ENCODE data around the gene PTCRA.
"Not testable (repeated sequence)": the region's sequence is repeated elsewhere in the genome, so short reads cannot be mapped to it uniquely, and the experiment has no call there.

Gene PTCRA

DNA sequence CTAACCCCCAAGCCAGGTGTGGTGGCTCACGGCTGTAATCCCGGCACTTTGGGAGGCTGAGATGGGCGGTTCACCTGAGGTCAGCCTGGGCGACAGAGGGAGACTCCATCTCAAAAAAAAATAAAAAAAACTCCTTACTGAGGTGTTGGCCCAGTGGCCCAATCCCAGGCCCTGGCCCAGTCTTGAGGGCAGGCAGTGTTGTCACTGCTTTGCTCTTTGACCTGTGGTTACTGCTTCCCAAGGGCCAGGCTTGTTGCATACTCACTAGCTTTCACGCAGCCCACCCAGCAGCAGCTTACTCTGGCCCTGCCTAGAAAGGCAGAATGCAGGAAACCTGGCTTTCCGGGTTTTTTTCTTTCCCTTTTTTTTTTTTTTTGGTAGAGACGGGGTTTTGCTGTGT is 26.6 kb downstream of the PTCRA start:
- no peak for DNase-seq

DNA sequence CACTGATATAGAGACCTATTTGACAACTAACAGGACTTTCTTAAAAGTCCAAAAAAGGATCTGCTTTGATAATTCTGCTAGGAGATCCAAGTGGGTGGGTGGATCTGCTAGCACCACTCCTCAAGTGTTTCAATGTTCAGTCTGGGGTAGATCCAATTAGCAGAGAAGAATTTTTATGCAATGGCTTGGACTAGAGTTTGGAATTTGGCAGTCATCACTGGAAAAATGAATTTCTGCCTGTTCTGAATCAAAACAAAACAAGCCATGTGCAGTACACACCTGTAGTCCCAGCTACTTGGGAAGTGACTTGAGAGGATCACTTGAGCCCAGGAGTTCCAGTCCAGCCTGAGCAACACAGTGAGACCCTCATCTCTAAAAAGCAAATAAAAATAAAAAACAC is 32.1 kb downstream of the PTCRA start:
- DNase-seq: no peak

DNA sequence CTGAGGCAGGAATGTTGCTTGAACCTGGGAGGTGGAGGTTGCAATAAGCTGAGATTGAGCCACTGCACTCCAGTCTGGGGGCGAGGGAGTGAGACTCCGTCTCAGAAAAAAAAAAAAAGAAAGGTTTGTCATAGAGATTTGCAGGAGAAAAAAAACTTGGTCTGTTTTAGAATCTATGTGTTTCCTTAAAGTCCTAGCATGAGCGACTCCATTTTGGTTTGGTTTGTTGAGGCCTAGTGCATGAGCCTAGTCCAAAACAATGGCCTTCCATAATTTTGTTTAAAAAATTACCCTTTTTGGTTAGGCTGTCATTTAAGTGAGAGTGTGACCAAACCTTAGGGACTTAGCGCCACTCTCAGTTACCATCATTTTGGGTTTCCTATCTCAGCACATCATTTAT is 36.5 kb downstream of the PTCRA start:
- DNase-seq: no peak

DNA sequence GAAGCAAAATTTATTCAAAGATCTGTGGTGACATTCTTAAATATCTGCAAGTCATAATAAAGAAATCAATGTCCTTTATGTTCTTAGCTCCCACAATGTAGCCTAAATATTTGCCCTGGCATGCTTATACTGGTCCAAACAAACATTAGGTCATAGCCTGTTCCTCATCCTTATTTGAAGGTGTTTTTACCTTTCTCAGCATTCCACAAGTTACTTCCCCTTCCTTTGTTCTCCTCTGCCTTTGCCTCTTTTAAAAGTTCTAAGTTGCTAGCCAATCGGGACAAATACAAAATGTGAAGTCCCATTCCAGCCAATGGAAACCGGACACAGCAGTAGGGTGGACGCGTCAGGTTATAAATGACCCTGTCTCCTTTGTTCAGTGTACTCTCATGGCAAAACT is 38.6 kb downstream of the PTCRA start:
- not testable (repeated sequence) for DNase-seq

DNA sequence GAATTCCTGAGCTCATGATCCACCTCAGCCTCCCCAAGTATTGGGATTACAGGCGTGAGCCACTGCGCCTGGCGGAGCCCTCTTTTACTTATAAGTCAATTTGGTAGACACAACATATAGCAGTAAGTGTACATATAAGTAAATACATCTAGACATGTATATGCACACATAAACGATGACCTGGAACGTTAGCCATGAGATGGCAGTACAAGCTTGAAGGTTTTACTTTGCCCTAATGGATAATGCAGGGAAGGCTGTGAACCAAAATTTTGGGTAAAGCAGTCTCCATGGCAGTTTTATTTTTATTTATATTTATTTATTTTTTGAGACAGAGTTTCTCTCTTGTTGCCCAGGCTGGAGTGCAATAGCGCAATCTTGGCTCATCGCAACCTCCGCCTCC is 42.3 kb downstream of the PTCRA start:
- no peak for DNase-seq

DNA sequence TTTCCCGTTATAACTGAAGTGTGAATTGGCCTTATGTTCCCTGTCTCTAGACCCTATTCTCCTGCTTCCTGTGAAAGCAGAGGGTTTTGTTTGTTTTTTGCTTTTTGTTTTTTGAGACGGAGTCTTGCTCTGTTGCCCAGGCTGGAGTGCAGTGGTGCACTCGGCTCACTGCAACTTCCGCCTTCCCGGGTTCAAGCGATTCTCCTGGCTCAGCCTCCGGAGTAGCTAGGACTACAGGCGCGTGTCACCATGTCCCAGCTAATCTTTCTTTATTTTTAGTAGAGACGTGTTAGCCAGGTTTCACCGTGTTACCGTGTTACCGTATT is 44.0 kb downstream of the PTCRA start:
- DNase-seq: no peak

DNA sequence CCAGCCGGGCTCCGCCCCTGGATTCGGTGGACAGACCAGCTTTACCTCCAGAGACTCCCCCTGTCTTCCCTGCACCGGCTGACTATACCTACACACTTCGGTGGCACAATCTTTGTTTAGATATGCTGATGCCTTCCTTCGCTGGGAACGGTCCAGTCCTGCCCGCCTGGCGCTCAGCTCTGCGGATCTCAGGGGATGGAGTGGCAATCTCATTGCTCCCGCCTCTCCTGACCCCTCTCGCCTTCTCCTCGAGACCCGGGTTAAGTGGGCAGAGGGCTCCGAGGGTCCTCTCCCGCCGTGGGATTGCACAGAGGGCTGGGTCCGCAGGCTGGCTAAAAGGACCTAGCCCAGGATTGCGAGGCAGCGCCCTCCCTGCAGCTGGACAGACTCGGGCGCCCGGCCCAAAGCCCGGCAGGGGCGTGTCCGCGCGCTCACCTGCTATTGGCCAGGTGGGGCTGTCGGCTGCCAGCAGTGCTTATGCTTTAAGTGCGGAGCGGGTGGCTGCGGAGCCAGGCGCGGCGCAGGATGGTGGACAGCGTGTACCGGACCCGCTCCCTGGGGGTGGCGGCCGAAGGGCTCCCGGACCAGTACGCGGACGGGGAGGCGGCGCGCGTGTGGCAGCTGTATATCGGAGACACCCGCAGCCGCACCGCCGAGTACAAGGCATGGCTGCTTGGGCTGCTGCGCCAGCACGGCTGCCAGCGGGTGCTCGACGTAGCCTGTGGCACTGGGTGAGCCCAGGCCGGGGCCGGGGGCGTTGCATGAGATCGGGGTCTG is 44.6 kb downstream of the PTCRA start, which contains the start of gene GNMT:
Gene GNMT (plus strand): TSS at position 512 of the 777 bp plus-strand sequence. CDS start 14 bp downstream, at position 526.
- DNase-seq: no peak

DNA sequence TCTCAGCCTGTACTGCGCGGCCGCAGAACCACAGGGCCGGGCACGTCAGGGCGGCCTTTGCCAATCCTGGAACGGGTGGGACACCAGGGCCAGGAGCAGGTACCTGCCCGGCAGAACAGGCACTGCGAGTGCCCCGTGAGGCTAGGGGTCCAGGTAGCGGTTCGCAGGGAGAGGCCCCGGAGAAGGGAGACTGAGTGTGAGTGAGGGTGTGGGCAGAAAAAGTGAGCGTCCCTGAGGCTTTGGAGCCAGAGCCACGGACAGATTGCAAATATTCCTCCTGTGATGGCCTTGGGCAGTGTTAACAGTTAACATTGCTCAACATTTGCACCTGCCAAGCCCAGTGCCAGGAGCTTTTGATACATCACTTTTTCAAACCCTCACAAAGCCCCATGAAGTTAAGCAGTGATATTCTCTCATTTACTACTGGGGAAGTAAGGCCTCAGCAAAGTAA is 45.2 kb downstream of the PTCRA start:
- no peak for DNase-seq

DNA sequence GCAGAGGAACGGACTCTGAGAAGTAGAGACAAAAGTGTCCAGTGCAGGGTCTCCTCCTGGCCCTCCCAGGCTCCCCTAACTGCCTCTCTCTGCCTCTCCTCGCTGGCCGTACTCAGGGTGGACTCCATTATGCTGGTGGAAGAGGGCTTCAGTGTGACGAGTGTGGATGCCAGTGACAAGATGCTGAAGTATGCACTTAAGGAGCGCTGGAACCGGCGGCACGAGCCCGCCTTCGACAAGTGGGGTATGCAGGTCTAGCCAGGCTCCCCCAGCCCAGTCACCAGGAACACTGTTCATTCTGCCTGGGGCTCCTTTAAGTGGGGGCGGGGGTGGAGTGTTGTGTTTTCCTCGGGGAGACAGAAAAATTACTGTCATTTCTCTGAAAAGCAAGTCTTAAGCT is 46.2 kb downstream of the PTCRA start:
- no peak for DNase-seq

DNA sequence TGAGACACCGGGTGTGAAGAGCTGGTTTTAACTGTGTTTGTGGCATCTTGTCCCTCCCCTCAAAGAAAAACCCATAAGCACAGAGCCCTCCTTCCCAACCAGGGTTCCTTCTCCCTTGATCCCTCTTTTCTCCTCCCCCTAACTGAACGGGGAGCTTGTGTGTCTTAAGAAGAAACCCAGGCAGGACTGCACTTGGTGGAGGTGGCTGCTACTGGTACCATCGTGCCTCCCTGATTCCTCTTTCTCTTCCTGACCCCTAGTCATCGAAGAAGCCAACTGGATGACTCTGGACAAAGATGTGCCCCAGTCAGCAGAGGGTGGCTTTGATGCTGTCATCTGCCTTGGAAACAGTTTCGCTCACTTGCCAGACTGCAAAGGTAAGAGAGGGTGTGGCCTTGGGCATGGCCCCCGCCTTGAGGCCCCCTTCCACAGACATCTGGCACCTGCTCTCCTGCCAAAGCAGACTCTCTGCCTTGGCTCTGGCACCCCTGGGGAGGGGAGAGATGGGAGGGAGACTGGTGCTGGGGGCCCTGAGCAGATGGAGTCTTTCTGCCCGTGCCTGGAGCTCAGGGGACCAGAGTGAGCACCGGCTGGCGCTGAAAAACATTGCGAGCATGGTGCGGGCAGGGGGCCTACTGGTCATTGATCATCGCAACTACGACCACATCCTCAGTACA is 46.8 kb downstream of the PTCRA start:
- DNase-seq: no peak

DNA sequence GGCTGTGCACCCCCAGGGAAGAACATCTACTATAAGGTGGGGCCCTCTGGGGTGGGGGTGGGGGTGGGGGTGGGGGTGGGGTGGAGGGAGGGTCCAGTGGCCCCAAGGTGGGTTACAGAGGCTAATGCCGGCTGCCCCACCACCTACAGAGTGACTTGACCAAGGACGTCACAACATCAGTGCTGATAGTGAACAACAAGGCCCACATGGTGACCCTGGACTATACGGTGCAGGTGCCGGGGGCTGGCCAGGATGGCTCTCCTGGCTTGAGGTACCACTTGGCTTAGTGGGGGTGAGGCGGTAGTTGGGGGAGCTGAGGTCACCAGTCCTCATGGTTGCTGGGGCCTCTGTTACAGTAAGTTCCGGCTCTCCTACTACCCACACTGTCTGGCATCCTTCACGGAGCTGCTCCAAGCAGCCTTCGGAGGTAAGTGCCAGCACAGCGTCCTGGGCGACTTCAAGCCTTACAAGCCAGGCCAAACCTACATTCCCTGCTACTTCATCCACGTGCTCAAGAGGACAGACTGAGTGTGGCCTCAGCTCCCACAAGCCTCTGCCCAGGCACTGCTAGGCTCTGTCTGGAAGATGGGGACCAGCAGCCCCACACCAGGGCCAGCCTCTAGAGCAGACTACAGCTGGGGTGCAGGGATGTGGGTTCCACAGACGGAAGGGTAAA is 47.5 kb downstream of the PTCRA start:
- DNase-seq: no peak

DNA sequence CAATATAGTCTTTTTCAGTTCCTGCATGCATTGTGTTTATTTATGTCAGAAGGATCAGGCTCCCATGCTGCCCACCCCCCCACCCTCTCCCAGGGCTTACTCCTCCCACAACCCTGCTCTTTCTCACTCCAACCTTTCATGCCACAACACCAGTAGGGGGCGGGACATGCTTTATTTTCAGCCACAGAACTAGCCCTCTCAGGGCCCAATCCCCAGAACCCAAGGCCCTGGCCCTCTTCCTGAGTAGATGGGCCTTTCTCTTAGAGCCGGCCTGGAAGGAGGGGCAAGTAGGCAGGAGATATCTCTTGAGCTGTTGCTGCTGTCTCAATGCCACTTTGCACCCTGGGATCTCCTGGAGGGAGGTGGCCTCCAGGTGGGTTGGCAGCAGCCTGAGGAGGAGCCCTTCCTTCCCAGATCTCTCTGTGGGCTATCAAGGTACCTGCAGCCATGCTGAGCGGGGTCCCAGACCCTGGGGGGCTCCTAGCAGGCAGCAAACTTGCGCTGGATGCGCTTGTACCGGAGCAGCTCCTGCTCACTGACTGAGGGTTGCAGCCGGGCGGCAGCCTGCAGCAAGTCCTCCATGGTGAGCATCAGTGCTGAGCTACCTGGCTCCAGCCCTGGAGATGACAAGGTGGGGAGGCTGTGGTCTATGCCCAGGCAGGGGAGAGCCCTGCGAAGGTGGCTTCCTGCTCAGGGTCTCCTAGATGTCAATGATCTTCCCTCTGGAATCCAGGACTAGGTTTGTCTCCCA is 48.2 kb downstream of the PTCRA start:
- peak; percentile 28 for DNase-seq

DNA sequence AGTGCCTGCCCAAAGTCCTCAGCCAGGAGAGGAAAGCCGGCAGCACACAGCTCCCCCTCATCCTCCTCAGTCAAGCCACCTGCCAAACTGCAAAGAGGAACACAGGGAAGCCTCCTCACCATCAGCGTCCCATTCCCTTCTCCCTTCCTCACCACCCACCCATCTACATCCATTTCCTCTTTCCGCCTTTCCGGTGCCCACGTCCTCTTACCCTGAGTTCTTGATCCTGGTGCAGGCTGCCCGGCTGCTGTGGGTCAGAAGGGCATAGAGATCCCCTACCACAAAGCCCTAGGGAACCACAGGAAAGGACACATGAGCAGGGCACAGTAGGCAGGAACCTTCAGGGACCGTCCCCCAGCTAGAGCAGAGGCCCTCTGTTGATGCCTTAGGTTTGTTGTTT is 50.7 kb downstream of the PTCRA start:
- DNase-seq: no peak

DNA sequence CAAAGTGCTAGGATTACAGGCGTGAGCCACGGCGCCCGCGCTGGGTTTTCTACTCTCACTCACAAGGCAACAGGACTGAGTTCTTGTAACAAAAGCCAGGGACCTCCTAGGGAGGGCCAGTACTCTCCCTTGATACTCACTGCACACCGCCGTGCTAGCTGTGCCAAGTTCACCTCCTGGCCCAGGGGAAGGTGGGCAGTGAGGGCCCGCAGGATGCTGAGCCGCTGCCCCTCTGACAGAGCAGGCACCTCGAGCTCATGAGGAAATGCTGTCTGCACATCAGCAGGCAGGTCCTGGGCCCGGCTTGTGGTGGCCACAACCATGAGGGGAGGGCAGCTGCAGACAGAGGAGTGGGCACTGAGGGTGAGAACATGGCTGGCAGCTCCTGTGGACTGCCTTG is 51.4 kb downstream of the PTCRA start:
- DNase-seq: no peak

DNA sequence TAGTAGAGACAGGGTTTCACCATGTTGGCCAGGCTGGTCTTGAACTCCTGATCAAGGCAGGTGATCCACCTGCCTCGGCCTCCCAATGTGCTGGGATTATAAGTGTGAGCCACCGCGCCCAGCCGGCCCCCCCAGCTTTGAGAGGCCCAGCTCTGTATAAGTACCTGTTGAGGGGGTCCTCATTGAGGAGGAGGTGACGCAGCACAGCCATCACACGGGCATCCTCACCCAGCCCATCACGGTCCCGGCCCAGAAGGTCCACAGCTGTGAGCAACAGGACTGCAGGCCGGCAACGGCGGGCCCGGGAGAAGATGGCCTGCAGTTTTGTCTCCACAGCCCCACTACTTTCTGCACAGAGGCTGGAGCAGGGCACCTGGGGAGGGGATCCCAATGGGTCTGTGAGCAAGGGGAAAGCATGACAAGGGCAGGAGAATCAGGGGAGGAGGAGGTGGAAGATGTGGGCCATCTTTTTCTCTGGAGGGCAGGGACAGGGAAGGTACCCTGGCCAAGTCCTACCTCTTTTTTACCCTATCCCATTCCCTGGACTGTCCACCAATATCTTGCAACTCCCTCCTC is 52.4 kb downstream of the PTCRA start:
- no peak for DNase-seq

DNA sequence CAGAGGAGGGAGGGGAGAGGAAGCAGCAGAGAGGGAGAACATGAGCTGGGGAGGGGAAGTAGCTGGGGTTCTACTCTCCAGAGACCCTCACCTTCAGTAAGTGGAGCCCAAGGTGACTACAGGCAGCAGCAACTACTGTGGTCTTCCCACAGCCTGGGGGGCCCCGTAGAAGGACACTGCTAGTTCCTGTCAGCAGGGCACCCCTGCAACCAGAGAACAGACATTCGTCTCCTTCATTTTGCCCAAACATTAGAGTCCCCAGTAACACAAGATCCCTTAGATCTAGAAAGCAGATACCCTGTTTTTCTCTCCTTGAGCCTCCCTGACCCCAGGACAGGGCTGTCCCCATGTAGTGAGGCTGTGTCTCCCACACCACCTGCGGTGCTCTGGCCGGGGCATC is 52.9 kb downstream of the PTCRA start:
- no peak for DNase-seq

DNA sequence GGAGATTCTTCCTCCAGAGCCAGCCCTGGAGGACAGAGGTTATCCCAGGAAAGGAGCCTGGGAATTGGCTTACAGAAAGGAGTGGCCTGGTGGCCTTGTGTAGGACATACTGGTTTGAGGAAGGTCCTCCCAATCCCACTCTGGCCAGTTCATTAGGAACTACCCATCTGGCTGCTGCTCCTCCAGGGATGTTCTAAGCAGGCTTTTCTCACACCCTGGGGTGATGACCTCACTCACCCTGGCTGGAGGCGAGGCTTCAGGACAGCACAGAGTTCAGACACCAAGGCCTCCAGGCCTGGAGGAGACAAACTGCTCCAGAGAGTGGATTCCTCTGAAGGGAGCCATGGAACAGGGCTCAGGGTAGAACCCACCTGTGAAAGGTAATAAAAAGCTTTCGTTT is 53.6 kb downstream of the PTCRA start:
- no peak for DNase-seq

DNA sequence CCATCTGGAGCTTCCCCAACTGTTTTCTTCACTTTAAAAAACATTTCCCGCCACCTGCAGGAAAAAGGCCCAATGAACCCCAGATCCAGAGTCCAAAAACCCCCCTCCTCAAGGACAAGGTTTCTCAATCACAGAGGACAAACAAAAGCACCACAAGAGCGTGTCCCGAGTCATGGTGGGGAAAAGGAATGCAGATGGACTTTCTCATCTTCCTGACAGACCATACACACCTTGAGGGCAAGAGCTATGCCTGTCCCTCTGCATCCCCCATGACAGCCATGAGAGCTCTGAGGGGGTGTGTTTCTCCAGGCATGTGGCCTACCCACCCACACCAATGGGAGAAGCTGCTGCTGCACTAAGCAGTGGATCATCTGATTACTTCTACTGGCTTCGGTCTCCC is 54.1 kb downstream of the PTCRA start:
- no peak for DNase-seq

DNA sequence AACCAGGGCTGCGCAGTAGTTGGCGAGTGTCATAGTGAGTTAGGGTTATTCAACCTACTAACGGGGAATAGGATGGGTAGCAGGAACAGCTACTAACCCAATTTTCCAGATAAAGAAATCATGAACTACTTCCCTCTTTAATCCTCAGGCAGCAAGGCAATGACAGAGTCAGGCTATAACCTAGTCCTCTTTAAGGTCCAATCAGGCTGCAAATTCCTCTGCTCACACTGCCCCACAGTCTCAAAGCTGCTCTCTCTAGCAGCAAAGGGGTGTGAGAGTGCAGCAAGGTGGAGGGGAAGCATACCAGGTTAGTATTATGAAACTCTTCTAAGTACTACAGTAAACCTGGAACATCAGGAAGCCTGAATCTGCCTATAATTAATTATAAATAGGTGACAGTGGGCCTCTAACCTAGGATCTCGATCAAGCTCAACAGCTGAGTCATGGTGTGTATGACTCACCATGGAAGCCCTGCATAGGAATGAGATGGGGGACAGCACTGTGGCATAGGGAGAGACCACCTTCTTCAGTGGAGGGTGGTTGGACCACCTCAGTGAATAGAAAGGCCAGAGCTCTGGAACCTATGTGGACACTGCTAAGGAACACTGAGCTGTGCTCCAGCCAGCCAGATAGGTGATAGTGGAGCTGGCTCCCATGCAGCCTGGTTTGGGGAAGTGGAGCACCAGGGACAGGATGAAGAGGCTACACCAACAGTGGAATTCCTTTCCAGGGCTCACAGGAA is 55.2 kb downstream of the PTCRA start:
- DNase-seq: no peak

DNA sequence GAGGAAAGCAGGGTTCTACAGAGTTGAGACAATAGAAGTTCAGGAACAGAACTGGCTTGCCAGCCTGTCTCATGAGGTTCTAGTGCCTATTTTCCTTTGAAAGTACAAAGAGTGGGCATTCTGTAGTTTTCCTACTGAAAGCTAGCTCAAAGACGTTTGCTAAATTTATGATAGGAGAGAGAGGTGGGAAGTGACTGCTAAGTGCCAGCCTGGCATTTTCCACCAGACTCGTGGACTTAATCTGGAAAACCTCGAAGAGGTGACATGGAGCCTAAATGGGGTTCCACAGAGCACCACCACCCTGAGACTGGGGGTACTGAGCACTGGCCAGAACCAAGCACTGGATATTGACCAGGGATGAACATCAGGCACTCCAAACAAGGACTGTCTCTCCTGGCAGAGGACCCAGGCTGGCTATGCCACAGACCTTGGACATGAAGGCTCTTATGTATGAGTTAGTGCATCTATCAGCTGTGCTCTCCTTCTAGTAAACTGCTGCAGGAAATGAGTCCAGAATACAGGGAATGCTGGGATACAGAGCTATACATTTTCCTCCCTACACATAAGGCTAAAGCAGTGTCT is 56.0 kb downstream of the PTCRA start:
- no peak for DNase-seq

DNA sequence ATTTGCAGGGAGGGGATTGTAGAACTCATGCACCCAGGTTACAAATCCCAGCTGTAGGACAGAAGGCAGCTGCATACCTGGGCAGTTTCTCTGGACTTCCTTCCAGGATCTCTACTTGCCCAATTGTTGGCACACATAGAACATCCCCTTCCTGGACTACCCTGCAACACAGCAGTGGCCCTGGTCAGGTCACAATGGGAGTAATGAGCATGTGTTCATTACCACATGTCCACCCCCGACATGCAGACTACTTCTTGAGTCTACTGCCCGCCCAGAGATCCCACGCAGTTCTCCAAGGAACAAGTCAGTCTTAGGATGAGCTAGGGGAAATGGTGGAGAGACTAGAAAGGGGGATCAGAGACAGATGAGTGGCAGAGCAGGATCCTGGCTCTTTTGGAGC is 58.1 kb downstream of the PTCRA start:
- DNase-seq: no peak
